Neural cell (in vitro differentiated cells): ENCODE data around the gene TADA1.

ENCODE experiments used
- EZH2 ChIP-seq: fragments of 200-600, 300-800 bp; shearing (Covaris generic), sonication (generic); IDR thresholded peaks from 2 replicates; pipeline ENCODE4 v1.6.1; 2014; ENCODE audit warnings: antibody characterized with exemption, low read length, borderline replicate concordance, mild to moderate bottlenecking; ENCODE audit not compliant: insufficient read depth, poor library complexity, severe bottlenecking
- RAD21 ChIP-seq: fragments of 450-650 bp; conservative IDR thresholded peaks from 2 replicates; pipeline ENCODE4 v1.6.1; 2014; ENCODE audit warnings: antibody characterized with exemption, mild to moderate bottlenecking, moderate library complexity
- SMC3 ChIP-seq: fragments of 450-650 bp; conservative IDR thresholded peaks from 2 replicates; pipeline ENCODE4 v1.6.1; 2014; ENCODE audit warnings: antibody characterized with exemption, mild to moderate bottlenecking, moderate library complexity; ENCODE audit not compliant: poor library complexity
- TF ChIP-seq, protein P1 (sequence below): fragments of 450-650 bp; IDR thresholded peaks from 2 replicates; pipeline ENCODE4 v1.5.1; 2014; ENCODE audit warnings: antibody characterized with exemption, mild to moderate bottlenecking, moderate library complexity; ENCODE audit not compliant: poor library complexity, severe bottlenecking

DNA sequence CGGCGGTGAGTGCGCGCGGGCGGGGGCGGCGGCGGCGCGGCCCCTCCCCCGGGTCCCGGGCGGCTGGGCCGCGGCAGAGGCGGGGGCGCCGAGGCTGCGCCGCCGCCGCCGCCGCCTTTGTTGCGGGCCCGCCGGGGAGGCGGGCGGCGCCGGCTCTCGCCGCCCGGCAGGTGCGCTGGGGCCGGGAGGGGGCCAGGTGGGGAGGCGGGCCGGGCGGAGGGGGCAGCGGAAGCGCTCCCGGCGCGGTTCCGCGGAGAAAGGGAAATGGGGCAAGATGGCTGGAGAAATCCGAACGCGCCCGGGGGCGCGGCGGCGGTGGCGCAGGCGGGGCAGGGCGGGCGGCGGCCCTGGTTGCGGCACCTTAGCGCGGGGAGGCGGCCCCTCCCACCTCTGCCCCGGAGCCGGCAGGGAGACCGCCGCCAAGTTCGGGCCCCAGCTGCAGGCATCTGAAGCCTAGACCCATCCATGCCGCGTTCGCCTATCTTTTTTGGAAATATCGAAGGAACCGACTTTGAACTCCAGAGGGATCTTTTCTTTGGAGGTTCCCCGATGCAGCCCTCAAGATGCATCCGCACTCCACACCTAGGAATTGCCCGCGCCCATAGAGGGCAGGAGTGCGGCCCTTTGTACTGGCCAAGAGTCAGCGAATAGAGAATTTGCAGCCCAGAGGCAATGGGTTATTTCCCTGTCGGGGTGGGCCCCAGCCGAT, 36.3 kb downstream of the TADA1 start:
- TF ChIP-seq EZH2 (no peak), SMC3 (no peak), RAD21 (no peak)
- TF ChIP-seq, protein P1, sequence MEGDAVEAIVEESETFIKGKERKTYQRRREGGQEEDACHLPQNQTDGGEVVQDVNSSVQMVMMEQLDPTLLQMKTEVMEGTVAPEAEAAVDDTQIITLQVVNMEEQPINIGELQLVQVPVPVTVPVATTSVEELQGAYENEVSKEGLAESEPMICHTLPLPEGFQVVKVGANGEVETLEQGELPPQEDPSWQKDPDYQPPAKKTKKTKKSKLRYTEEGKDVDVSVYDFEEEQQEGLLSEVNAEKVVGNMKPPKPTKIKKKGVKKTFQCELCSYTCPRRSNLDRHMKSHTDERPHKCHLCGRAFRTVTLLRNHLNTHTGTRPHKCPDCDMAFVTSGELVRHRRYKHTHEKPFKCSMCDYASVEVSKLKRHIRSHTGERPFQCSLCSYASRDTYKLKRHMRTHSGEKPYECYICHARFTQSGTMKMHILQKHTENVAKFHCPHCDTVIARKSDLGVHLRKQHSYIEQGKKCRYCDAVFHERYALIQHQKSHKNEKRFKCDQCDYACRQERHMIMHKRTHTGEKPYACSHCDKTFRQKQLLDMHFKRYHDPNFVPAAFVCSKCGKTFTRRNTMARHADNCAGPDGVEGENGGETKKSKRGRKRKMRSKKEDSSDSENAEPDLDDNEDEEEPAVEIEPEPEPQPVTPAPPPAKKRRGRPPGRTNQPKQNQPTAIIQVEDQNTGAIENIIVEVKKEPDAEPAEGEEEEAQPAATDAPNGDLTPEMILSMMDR: peak; percentile 55
